ENCODE data around the gene DEPDC5.

DEPDC5 gene

GRCh38 chr22:31895411-31896123 lies 141.7 kb downstream of the DEPDC5 start:
- no peak for TF ChIP-seq CTCF (IDR thresholded peaks at IDR 0.05)
- peak overlapping the region; percentile 42 for H3K27ac Mint-ChIP-seq
- H3K9me3 Mint-ChIP-seq: no peaks in the 10 kb centered on the region
- H3K36me3 Mint-ChIP-seq (ENCODE audit: low read depth): peaks cover 25% of the 10 kb centered on the region
- peaks cover 3% of the 10 kb centered on the region for H3K27me3 Mint-ChIP-seq (ENCODE audit: low read depth, poor library complexity)
- H3K4me1 Mint-ChIP-seq: peaks cover 49% of the 10 kb centered on the region
- DNase-seq: no peak
- no peak overlapping the region for H3K4me3 Mint-ChIP-seq

GRCh38 chr22:31896472-31896871 lies 142.7 kb downstream of the DEPDC5 start:
- peaks cover 3% of the 10 kb centered on the region for H3K27me3 Mint-ChIP-seq (ENCODE audit: low read depth, poor library complexity)
- no peak overlapping the region for H3K27ac Mint-ChIP-seq
- peaks cover 47% of the 10 kb centered on the region for H3K4me1 Mint-ChIP-seq
- TF ChIP-seq CTCF (IDR thresholded peaks at IDR 0.05): no peak
- DNase-seq: no peak
- no peaks in the 10 kb centered on the region for H3K9me3 Mint-ChIP-seq
- H3K4me3 Mint-ChIP-seq: no peak overlapping the region
- peaks cover 23% of the 10 kb centered on the region for H3K36me3 Mint-ChIP-seq (ENCODE audit: low read depth)

- H3K4me1 Mint-ChIP-seq: peaks cover 41% of the 10 kb centered on the region
- H3K27me3 Mint-ChIP-seq (ENCODE audit: low read depth, poor library complexity): peaks cover 3% of the 10 kb centered on the region
- no peak for TF ChIP-seq CTCF (IDR thresholded peaks at IDR 0.05)
- H3K36me3 Mint-ChIP-seq (ENCODE audit: low read depth): peaks cover 22% of the 10 kb centered on the region
- H3K4me3 Mint-ChIP-seq: peak overlapping the region; percentile 17
- no peaks in the 10 kb centered on the region for H3K9me3 Mint-ChIP-seq
- peak overlapping the region; percentile 78 for H3K27ac Mint-ChIP-seq
- no peak for DNase-seq
Measured at GRCh38 chr22:31897842-31898805, 144.3 kb downstream of the DEPDC5 start.

GRCh38 chr22:31898926-31899325 lies 145.1 kb downstream of the DEPDC5 start:
- H3K9me3 Mint-ChIP-seq: no peaks in the 10 kb centered on the region
- no peak overlapping the region for H3K4me3 Mint-ChIP-seq
- peaks cover 3% of the 10 kb centered on the region for H3K27me3 Mint-ChIP-seq (ENCODE audit: low read depth, poor library complexity)
- no peak overlapping the region for H3K27ac Mint-ChIP-seq
- DNase-seq: peak; percentile 24
- H3K4me1 Mint-ChIP-seq: peaks cover 36% of the 10 kb centered on the region
- H3K36me3 Mint-ChIP-seq (ENCODE audit: low read depth): peaks cover 18% of the 10 kb centered on the region
- no peak for TF ChIP-seq CTCF (IDR thresholded peaks at IDR 0.05)

- H3K27ac Mint-ChIP-seq: no peak overlapping the region
- H3K36me3 Mint-ChIP-seq (ENCODE audit: low read depth): peaks cover 18% of the 10 kb centered on the region
Measured at GRCh38 chr22:31899669-31900068, 145.8 kb downstream of the DEPDC5 start.

More at GRCh38 chr22:31899669-31900068, 145.8 kb downstream of the DEPDC5 start:
- peaks cover 3% of the 10 kb centered on the region for H3K27me3 Mint-ChIP-seq (ENCODE audit: low read depth, poor library complexity)
- TF ChIP-seq CTCF (IDR thresholded peaks at IDR 0.05): no peak
- H3K4me3 Mint-ChIP-seq: no peak overlapping the region
- H3K9me3 Mint-ChIP-seq: no peaks in the 10 kb centered on the region
- H3K4me1 Mint-ChIP-seq: peaks cover 36% of the 10 kb centered on the region
- DNase-seq: no peak
